GM21825 (cell line): ENCODE measurements around the gene BAHCC1.

ENCODE experiments used
- ATAC-seq: cut with Tn5 transposase; IDR thresholded peaks from one replicate; pipeline ENCODE4 v1.9.1; 2021; ENCODE audit warnings: mild to moderate bottlenecking, moderate library complexity; ENCODE audit not compliant: unreplicated experiment

Gene BAHCC1

DNA sequence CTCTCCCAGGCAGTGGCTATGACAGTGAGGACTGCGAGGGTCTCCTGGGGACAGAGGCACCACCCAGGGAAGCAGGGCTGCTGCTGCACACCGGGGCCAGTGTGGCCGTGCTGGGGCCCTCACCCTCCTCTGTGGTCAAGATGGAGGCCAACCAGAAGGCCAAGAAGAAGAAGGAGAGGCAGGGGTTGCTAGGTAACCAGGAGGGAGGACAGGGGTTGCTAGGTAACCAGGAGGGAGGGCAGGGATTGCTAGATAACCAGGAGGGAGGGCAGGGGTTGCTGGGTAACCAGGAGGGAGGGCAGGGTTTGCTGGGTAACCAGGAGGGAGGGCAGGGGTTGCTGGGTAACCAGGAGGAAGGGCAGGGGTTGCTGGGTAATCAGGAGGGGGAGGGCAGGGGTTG, 62.1 kb downstream of the BAHCC1 start:
- ATAC-seq, result no peak

DNA sequence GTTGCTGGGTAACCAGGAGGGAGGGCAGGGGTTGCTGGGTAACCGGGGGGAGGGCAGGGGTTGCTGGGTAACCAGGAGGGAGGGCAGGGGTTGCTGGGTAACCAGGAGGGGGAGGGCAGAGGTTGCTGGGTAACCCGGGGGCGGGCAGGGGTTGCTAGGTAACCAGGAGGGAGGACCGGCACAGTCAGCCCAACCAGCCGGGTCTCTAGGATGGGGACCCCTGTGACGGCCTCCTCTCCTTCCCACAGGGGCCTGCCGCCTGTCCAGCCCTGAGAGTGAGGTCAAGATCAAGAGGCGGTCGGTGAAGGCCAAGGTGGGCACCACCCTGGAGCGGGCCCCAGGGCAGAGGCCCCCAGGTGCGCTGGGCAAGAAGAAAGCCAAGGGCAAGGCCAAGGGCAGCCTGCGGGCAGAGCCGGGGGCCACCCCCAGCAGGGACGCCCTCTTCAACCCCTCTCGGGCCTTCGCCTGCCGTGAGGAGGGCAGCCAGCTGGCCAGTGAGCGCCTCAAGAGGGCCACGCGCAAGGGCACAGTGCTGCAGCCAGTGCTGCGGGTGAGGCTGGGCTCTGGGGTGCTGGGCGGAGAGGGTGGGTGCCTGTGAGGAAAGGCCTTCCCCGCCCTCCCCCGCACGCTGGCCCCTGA, 62.8 kb downstream of the BAHCC1 start:
- ATAC-seq, result no peak

DNA sequence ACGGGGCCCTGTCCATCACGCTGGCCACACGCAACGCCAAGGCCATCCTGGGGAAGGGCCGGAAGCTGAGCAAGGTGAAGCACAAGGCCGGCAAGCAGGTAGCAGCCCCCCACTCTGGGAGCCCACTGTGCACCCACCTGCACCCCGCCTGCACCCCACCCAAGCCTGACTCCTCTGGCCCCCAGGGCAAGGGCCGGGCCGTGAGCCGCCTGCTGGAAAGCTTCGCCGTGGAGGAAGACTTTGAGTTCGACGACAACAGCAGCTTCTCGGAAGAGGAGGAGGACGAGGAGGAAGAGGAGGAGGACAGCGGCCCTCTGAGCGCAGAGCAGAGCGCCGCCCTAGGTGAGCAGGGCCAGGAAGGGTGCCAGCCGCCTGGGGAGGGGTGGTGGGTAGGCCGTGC, 63.4 kb downstream of the BAHCC1 start:
- ATAC-seq, result no peak

DNA sequence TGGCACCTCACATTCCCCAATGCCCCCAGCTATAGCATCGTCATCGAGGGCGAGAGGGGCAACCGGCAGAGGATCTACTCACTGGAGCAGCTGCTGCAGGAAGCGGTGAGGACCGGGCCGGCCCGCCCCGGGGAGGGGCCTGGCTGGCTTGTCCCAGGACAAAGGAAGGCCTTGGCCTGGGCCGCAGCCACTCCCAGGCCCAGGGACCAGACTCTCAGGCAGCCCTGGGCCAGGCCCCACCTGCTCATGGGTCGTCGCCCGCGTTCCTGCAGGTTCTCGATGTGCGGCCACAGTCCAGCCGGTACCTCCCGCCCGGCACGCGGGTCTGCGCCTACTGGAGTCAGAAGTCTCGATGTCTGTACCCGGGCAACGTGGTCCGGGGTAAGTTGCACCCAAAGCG, 64.0 kb downstream of the BAHCC1 start:
- ATAC-seq, result no peak

DNA sequence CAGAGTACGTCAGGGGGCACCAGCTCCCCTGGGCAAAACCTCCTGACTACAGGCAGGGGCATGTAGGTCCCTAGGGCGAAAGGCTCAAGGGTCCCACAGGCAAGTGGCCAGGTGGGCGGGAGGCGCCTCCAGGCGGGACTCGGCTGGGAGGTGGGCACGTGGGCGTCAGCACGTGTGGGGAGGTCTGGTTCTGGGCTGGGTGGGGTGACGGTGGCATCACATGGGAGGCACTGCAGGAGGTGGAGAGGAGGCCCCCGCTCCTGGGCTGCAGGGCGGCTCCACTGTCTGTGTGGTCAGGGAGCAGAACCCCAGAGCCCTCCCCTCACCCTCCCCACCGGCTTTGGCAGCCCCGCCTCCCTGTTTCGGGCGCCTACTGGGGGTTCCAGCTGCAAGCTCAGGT, 64.6 kb downstream of the BAHCC1 start:
- no peak for ATAC-seq

DNA sequence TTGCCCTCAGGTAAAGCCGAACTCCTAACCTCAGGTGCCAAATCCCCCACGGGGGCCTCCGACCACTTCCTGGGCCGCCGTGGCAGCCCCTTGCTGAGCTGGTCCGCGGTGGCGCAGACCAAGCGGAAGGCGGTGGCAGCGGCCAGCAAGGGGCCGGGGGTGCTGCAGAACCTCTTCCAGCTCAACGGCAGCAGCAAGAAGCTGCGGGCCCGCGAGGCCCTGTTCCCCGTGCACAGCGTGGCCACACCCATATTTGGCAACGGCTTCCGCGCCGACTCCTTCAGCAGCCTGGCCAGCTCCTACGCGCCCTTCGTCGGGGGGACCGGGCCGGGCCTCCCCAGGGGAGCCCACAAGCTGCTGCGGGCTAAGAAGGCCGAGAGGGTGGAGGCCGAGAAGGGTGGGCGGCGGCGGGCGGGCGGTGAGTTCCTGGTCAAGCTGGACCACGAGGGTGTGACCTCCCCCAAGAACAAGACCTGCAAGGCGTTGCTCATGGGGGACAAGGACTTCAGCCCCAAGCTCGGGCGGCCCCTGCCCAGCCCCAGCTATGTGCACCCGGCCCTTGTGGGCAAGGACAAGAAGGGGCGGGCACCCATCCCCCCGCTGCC, 65.7 kb downstream of the BAHCC1 start:
- ATAC-seq, result no peak

DNA sequence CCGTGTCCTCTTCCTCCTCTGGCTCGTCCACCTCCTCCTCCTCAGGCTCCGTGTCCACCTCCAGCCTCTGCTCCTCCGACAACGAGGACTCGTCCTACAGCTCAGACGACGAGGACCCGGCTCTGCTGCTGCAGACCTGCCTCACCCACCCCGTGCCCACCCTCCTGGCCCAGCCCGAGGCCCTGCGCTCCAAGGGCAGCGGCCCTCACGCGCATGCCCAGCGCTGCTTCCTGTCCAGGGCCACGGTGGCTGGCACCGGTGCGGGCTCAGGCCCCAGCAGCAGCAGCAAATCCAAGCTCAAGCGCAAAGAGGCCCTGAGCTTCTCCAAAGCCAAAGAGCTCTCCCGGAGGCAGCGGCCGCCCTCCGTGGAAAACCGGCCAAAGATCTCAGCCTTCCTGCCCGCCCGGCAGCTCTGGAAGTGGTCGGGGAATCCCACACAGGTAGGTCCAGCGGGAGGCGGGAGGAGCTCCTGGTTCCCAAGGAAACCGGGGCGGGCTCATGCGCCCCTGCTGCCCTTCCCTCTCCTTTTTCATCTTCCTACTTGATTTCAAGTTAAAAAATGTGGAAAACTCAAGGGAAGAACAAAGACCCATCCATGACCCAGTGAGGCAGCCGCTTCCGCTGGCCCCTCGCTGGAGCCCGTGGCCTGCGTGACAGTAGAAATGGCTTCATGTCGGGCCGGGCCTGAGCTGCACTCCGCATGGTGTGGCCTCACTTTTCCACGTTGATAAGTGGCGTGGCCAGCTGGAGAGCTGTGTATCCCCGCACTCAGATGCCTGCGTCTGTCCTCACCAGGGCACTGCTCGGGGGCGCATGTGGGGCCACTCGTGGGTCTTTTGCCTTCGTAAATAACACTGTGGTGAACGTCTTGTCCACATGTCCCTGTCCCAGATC, 66.6 kb downstream of the BAHCC1 start:
- ATAC-seq, result no peak

DNA sequence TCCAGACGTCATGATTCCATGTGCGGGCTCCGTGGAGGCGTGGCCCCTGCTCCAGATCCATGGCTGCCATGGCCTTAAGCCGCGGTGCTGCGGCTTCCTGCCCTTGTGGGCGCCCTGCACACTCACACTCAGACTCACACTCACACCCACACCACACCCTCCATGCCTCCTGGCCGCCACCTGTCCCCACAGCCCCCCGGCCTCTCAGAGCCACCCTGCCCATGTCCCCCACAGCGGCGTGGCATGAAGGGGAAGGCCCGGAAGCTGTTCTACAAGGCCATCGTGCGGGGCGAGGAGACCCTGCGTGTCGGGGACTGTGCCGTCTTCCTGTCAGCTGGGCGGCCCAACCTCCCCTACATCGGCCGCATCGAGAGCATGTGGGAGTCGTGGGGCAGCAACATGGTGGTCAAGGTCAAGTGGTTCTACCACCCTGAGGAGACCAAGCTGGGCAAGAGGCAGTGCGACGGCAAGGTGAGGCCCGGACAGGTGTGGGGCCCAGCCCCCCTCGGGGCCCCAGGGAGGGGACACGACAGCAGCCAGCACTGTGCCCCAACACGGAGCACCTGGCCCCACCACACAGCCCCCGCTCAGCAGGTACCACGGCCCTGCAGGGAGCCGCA, 67.4 kb downstream of the BAHCC1 start:
- ATAC-seq, result no peak

DNA sequence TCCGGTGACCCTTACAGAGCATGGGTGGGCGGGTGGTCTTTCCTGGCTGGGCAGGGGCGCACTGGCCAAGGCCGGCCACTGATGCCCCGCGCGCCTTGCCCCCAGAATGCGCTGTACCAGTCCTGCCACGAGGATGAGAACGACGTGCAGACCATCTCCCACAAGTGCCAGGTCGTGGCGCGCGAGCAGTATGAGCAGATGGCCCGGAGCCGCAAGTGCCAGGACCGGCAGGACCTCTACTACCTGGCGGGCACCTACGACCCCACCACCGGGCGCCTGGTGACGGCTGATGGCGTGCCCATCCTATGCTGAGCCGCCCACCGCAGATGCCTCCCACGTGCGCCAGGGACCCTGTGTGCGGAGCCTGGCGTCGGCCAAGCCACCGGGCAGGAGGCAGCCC, 68.2 kb downstream of the BAHCC1 start:
- no peak for ATAC-seq

DNA sequence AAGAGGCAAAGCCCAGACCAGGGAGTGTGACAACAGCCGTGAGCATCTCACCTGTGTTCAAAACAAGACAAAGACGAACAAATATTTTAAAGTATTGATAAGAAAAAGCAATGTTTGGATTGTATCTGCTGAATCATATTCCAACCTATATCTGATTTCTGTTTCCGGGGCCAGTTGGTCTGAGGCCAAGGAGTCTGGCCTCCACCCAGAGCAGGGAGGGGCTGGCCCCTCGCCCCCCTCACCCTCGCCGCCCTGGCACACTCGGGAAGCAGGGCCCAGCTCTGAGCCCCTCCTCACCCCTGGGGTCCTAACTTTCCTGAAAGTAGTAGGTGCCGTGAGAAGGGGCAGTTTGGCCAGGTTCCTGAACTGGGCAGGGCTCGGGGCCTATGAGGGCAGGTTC, 69.3 kb downstream of the BAHCC1 start:
- no peak for ATAC-seq

DNA sequence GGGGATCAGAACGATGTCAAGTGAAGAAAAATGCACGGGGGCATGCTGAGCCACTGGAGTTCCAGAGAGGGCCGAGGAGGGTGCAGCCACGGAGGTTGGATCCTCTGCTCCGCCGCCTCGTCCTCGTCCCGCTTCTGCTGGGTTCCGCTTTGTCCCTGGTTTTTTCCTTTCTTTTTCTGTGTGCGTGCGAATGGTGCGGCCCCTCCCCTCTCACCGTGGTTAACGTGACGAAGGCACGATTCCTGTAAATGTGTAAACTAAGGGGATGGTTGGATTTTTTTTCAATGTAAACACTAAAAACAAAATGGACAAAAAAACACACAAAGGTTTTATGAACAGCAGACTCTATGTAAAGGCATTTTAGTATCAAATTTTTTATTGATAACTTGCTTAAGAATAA, 70.7 kb downstream of the BAHCC1 start:
- no peak for ATAC-seq

DNA sequence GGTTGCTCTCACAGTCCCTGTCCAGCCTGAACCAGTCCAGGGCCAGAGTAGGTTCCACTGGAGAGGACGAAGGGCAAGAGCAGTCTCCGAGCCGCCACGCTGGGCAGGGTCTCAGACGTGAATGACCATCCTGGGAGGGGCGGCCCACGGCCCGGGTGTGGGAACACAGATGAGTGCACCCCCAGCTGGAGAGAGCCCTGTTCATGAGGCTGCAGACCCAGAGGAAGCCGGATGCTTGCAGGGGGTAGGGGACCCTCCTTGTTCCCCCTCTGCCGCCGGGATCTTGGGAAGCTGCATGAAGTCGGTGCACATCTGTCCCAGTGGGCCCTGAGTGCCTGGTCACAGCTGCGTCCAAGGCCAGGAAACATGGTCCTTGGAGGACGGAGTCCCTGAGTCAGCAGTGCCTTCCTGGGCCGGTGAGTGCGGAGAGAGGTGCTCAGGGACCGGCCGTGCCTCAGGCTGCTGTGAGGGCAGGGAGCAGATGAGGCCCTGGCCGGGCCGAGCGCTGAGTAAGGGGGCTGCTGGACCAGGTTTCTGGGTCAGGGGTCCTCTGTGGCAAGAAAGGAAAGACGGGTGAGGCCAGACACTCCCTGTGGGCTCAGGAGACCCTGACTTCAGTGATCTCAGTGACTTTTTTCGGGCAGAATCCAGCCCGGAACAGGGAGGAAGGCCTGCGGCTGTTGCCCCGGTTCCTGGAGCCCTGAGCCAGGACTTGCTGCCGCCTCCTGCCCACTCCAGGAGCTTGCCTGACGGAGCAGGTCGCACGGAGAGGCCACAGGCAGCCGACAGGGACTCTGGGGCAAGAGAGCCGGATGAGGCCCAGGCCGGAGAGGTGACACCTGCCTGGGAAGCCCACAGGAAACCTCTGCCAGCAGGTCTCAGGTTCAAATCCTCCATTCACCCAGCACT, 71.6 kb downstream of the BAHCC1 start:
- ATAC-seq, result no peak

DNA sequence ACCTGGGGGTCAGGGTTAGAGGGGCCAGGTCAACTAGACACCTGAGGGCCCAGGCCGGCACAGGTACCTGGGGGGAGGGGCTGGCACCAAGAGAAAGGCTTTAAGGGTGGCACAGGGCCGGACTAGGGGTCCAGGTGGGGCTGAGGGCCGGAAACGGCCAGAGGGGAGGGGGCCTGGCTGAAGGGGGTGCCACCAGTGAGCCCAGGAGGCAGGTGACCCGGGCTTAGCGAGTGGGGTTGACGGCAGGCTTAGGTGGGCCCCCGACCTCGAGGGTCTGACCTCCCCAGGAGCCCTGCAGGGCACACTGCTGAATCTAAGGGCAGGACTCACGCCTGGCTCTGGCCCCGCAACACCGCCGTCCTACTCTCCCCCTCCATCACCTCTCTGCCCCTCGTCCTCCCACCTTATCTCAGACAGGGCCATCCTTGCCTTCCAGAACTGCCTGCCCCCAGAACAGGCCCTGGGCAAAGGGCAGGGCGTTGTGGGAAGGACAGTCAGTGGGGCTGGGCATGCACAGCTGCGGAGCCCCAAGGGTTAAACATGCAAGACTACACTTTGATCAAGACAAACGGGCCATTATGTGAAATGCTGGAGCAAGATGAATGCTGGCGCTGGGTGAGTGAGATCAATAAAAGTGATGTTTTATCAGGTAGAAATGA, 73.0 kb downstream of the BAHCC1 start:
- no peak for ATAC-seq

DNA sequence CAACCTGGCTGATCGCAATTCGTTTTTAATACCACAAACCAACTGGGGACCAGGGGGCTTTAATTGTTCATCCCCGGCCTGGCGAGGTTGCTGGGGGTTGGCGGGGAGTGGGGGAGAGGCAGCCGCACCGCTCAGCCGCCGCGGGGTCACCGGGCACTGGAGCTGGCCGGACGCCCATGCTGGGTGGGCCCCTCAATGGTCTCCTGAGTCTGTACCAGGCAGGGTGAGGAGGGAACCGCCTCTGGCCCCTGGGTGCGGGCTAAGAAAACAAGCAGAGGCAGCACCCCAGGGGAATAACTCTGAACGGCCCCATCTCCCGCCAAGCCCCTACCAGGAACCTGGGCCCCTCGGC, 73.5 kb downstream of the BAHCC1 start:
- no peak for ATAC-seq

DNA sequence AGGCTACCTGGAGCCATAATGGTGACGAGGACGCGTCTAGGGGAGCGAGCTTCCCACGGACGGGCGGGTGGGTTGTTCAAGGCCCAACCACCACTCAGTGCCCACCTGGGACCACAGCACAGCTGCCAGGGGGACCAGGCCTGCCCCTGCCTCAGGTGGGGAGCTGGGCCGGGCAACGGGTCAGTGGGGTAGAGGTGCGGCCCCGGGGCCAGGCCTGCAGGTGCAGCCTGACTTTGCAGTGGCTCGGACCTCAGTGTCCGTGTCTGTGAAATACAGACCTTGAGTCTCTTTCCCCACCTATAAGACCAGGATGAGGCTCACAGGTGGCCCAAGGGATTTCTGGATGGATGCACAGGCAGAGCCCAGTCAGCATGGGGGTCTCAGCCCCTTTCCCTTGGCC, 74.0 kb downstream of the BAHCC1 start:
- ATAC-seq, result no peak

DNA sequence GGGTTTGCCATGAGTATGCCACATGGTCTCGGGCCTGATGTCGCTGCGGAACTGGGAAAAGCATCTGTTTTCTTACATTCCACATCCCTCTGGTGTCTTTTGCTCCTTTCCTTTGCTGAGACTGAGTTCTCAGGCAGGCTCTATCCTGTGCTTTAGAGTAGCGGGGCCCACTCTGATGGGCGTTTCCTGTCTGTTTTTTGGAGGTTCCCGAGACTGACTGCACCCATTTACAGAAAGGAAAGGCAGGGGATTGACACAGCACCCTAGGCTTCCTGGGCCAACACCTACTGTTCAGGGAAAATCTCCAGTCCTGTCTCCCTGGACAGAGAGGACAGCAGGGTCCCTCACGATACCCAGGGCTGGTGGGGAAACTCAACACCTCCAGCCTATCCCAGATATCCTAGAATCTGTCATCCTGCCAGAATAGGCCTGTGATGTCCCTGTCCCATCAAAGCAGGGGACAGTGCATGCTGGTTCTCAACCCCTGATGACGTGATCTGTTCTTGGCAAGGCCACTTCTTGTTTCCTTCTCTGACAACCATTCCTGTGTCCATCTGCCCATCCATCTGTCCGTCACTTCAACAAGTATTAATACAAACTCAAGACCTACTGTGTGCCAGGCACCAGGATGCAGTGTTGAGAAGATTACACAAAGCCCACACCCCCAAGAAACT, 75.2 kb downstream of the BAHCC1 start:
- ATAC-seq, result no peak

DNA sequence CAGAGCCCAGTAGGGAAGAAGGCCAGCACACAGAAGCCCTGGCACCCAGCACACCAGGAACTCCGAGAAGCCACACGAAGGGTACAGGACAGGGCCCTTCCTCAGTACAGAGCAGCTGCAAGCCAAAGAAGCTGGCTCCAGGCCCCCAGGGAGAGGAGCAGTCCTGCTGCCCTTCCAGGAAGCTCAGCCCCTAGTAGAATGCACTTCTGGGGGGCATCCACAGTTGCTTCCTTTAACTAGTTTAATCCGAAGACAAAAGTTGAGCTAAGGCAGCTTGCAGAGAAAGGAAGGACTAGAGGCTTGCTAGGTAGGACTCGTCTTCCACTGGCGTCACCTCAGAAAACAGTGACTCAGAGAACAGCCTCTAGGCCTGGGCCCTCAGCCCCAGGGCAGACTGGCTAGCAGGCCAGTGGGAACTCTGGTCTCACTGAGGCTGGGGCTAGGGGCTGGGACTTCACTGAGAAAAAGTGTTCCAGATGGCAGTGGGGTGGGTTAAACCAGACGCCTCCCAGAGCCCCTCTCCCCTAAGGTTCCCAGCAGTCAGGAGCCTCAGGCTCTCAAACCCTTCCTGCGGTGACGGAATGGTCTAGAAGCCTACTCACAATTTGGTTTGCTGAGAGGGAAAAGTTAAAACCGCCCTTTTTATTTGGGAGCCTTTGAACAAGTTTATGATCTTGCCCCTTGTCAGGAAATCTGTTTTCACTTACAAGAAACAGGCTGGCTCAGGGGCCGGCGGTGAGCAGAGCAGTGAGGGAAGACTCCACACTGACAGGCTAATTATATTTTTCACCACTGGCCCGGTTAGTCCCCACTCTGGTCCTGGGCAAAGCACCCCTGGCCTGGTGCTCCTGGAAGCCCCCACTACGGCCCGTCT, 75.9 kb downstream of the BAHCC1 start:
- ATAC-seq, result no peak

DNA sequence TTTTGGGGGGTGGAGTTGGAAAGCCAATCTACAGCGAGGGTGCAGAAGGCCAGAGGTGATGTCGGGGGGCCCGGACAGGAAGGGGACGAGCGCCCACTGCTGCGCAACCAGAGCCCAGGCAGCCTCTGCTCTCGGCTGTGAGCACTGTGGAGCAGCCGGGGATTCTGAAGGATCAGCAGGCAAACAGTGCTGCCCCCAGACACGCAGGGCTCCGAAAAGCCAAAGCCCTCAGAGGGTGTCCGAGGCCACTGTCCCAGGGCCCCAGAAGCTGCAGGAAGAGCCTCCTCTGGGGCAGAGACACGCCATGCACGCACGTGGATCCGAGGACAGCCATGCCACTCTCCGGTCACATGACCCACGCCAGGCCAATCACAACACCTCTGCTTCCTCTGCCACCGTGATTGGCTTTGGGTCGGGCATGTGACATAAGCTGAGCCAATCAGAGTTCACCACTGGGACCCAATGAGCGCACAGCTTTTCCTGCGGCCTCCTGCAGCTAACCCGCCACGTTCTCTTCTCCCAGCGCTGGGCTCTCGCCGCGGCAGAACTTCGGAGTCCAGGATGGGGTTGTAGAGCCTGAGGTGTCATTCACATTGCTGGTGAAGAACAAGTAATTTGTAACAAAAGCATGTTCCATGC, 76.7 kb downstream of the BAHCC1 start:
- ATAC-seq, result no peak
